ENCODE data around the gene INHBE. TPM values are rescaled to one million over a fixed set of nuclear protein-coding genes. Genes with fewer than 3 reads are reported as not detected.

INHBE gene
- total and polyA plus RNA-seq, 7 donors = 0.18 to 6.8 (median 0.57) TPM

DNA sequence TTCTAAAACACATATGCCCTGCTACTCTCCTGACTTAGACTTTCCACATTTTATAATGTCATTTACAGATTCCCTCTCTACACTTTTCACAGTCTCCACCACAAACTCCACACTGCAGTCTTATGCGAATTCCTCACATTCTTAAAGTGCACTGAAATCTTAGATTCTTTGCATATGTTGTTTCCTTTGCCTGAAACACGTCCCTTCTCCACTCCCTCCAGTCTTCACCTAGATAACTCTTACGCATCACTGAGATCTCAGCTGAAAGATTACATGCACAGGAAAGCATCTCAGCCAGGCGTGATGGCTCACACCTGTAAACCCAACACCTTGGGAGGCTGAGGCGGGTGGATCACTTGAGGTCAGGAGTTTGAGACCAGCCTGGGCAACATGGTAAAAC, 28.4 kb downstream of the INHBE start:
- Histone ChIP-seq H3K36me3 (ENCODE audit: insufficient read depth in 1 of 2, low read depth in 1 of 2) (no peaks in the 10 kb centered on the region), H3K4me3 (no peak overlapping the region), H3K27me3 (ENCODE audit: insufficient read depth in 3 of 3, low read length in 2 of 3) (peaks cover 0 to 3% (median 2%) of the 10 kb centered on the region in 3 donors), H3K9me3 (no peaks in the 10 kb centered on the region), H3K27ac (no peak overlapping the region), H3K4me1 (peaks cover under 1% of the 10 kb centered on the region)
- intact Hi-C loops (cut with DNase I) = no loop called here
- DNase-seq (peak in 1 of 2 donors; percentile 19), ATAC-seq (no peak)
- TF ChIP-seq, protein P1, sequence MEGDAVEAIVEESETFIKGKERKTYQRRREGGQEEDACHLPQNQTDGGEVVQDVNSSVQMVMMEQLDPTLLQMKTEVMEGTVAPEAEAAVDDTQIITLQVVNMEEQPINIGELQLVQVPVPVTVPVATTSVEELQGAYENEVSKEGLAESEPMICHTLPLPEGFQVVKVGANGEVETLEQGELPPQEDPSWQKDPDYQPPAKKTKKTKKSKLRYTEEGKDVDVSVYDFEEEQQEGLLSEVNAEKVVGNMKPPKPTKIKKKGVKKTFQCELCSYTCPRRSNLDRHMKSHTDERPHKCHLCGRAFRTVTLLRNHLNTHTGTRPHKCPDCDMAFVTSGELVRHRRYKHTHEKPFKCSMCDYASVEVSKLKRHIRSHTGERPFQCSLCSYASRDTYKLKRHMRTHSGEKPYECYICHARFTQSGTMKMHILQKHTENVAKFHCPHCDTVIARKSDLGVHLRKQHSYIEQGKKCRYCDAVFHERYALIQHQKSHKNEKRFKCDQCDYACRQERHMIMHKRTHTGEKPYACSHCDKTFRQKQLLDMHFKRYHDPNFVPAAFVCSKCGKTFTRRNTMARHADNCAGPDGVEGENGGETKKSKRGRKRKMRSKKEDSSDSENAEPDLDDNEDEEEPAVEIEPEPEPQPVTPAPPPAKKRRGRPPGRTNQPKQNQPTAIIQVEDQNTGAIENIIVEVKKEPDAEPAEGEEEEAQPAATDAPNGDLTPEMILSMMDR (IDR thresholded peaks at IDR 0.05) = no peak
- 42 to 51% (median 43%) methylated on average over 5 of the region's 5 CpGs for WGBS, 3 donors

DNA sequence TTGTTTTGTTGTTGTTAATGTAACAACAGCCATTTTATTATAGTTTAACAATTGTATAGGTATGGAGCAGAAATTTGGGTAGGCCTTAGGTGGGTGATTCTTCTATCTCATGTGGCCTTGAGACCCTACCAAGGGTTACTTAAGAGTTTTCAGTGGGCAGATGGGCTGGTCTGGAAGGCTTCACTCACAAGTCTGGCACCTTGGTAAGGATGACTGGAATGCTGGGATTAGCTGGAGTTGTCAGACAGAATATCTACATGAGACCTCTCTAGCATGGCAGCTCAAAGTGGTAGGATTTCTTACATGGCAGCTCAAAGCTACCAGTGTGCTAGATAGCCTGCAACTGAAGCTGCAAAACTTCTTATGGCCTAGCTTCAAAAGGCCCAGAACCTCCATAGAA, 30.6 kb downstream of the INHBE start:
- H3K27me3 ChIP-seq (ENCODE audit: insufficient read depth in 3 of 3, low read length in 2 of 3) = peaks cover 0 to 3% (median 0%) of the 10 kb centered on the region in 3 donors
- H3K9me3 ChIP-seq = no peaks in the 10 kb centered on the region
- no peak overlapping the region for H3K27ac ChIP-seq
- peaks cover 10% of the 10 kb centered on the region for H3K4me1 ChIP-seq
- ATAC-seq (no peak), DNase-seq (no peak)
- peaks cover 7 to 18% of the 10 kb centered on the region in 2 donors for H3K36me3 ChIP-seq (ENCODE audit: insufficient read depth in 1 of 2, low read depth in 1 of 2)
- TF ChIP-seq, protein P1 (IDR thresholded peaks at IDR 0.05) = no peak
- no peak overlapping the region for H3K4me3 ChIP-seq
- intact Hi-C loops (cut with DNase I) = loop anchor here in 1 of 2 donors (5.0 kb wide), 1 partner anchor 37 kb away; the partner anchor contains the start of genes DDIT3 and MBD6

DNA sequence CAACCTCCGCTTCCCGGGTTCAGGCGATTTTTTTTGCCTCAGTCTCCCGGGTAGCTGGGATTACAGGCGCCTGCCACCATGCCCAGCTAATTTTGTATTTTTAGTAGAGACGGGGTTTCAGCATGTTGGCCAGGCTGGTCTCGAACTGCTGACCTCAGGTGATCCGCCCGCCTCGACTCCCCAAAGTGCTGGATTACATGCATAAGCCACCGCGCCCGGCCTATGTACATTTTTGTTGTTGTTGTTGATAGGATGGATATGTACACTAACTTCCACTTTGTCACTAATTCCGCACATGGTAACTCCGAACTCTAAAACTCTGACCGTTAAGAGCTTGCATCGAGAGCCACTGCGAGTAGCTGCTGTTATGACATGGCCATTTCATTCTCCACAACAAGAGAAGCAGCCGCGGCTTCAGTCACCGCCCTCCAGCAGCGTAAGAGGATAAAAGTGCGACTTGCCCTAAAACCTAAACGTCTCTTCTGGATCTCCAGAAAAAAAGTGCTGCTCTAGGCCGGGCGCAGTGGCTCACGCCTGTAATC, 32.0 kb downstream of the INHBE start:
- Histone ChIP-seq H3K27me3 (ENCODE audit: insufficient read depth in 3 of 3, low read length in 2 of 3) (peaks cover 0 to 3% (median 0%) of the 10 kb centered on the region in 3 donors), H3K9me3 (no peaks in the 10 kb centered on the region), H3K4me1 (peaks cover 10% of the 10 kb centered on the region), H3K4me3 (peak overlapping the region; percentile 96), H3K27ac (peak overlapping the region; percentile 76), H3K36me3 (ENCODE audit: insufficient read depth in 1 of 2, low read depth in 1 of 2) (peaks cover 12 to 32% of the 10 kb centered on the region in 2 donors)
- ATAC-seq (peak in 1 of 4 donors; percentile 4), DNase-seq (no peak)
- intact Hi-C loops (cut with DNase I) = loop anchor here in 1 of 2 donors (5.0 kb wide), 1 partner anchor 35 kb away; the partner anchor contains the start of genes DDIT3 and MBD6
- TF ChIP-seq, protein P1 (IDR thresholded peaks at IDR 0.05) = no peak
- WGBS, 3 donors = 81 to 85% (median 82%) methylated on average over 27 of the region's 27 CpGs

DNA sequence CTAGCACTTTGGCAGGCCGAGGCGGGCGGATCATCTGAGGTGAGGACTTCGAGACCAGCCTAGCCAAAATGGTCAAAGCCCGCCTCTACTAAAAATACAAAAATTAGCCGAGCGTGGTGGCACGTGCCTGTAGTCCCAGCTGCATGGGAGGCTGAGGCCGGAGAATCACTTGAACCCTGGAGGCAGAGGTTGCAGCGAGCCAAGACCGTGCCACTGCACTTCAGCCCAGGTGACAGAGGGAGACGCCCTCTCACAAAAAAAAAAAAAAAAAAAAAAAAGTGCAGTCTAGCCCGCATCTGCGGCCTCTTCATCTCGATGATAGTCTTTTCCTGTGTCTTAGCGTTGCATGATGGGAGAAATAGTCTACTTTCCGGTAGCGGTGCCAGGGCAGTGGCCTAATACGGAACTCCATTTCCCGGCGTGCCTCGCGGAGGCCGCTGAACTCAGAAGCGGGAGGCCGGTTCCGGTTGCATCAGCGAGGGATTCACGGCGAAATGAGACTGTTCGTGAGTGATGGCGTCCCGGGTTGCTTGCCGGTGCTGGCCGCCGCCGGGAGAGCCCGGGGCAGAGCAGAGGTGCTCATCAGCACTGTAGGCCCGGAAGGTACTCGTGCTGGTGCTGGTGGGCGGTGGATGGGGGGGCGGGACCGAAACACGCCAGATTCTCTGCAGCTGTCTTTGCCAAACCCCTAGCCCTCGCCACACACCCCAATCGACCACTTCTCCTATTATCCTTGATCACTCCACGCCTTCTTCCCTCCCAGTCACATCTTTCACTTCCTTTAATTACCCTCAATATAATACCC, 32.7 kb downstream of the INHBE start, which contains the start of gene MARS1:
Gene MARS1 (plus strand): TSS at position 472 of the 805 bp plus-strand sequence. CDS start 23 bp downstream, at position 495.
- H3K27ac ChIP-seq = peak within 1 kb of the TSS; percentile 76
- peaks cover 14 to 34% of the 10 kb centered on the region in 2 donors for H3K36me3 ChIP-seq (ENCODE audit: insufficient read depth in 1 of 2, low read depth in 1 of 2)
- peaks cover 10% of the 10 kb centered on the region for H3K4me1 ChIP-seq
- ATAC-seq (peak; percentile 97 to 99 (median 98)), DNase-seq (peak; percentile 94 to 97)
- 1 to 2% (median 2%) methylated on average over 41 to 47 of the region's 47 CpGs for WGBS, 3 donors
- no peaks in the 10 kb centered on the region for H3K9me3 ChIP-seq
- TF ChIP-seq, protein P1 (IDR thresholded peaks at IDR 0.05) = no peak
- intact Hi-C loops (cut with DNase I) = loop anchor here in 1 of 2 donors (5.0 kb wide), 1 partner anchor 35 kb away; the partner anchor contains the start of genes DDIT3 and MBD6
- H3K27me3 ChIP-seq (ENCODE audit: insufficient read depth in 3 of 3, low read length in 2 of 3) = no peaks in the 10 kb centered on the region
- peak within 1 kb of the TSS; percentile 96 for H3K4me3 ChIP-seq
